ENCODE results near the gene MPZL2. TPM values are rescaled to one million over a fixed set of nuclear protein-coding genes. Genes with fewer than 3 reads are reported as not detected.

Gene MPZL2
- total and polyA plus RNA-seq, 2 of the 8 experiments (the other 6 are each of a cell fraction or from before 2014, with no cell fraction given): 2.4 to 3.2 TPM

- TF ChIP-seq CHD7 (IDR thresholded peaks at IDR 0.05; ENCODE audit: insufficient replicate concordance, low read length): no peak
- no peak for TF ChIP-seq KDM1A (IDR thresholded peaks at IDR 0.05; ENCODE audit: borderline replicate concordance, low read length)
Measured at GRCh38 chr11:118263112-118263511, 985 bp downstream of the MPZL2 start (continued).

Measured in H1 (cell line).